ENCODE data around the gene TNFRSF21. TPM values are rescaled to one million over a fixed set of nuclear protein-coding genes. Genes with fewer than 3 reads are reported as not detected.

The TNFRSF21 gene
- total RNA-seq, 1 experiment from 2014 or later: 117 TPM

Other genes starting within 250 kb of the TNFRSF21 start
- 22.0 and 23.4 TPM in 2 replicates for gene CD2AP, start 167.9 kb upstream of the TNFRSF21 start, total RNA-seq (2014; rRNA removed; shearing (Covaris generic))